SK-N-MC (cell line): ENCODE results near the gene CFAP107.

Experiments used
- EZH2 ChIP-seq: fragments of 200-600 bp; sonication (generic); IDR thresholded peaks from one replicate; pipeline ENCODE4 v1.6.1; 2017; ENCODE audit warnings: antibody characterized with exemption
- FOXP2 ChIP-seq: optimal IDR thresholded peaks from 2 replicates; pipeline ENCODE3; 2011; ENCODE audit warnings: mild to moderate bottlenecking, moderate library complexity; ENCODE audit not compliant: insufficient read depth; ENCODE audit errors: extremely low read length, control extremely low read depth
- POLR2AphosphoS5 ChIP-seq: IDR thresholded peaks from 2 replicates; pipeline ENCODE4 v1.6.1; 2012; ENCODE audit warnings: mild to moderate bottlenecking, low read depth, low read length, borderline replicate concordance

DNA sequence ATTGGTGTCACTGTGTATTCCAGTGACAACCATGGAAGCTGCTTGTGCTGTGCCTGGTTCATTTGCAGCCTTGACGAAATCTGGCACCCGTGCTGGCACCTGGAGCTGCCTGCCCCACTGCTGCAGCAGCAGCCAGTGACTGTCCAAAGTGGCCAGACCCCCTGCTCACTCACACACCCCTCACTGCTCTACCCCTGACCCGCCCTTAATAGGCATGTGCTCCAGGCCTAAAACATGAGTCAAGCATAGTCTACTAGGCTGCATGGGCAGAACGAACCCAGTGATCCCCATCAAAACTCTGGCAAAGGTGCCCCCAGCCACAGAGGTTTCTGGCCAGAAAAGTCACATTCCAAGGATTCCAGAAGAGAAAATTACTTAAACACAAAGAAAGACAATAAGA, 52.9 kb downstream of the CFAP107 start:
- no peak for TF ChIP-seq POLR2AphosphoS5
- no peak for TF ChIP-seq EZH2
- no peak for TF ChIP-seq FOXP2
